Measurements from ENCODE around the gene TDRD1. TPM values are rescaled to one million over a fixed set of nuclear protein-coding genes. Genes with fewer than 3 reads are reported as not detected.

Gene TDRD1
- total RNA-seq, 1 experiment from 2014 or later: not detected

DNA sequence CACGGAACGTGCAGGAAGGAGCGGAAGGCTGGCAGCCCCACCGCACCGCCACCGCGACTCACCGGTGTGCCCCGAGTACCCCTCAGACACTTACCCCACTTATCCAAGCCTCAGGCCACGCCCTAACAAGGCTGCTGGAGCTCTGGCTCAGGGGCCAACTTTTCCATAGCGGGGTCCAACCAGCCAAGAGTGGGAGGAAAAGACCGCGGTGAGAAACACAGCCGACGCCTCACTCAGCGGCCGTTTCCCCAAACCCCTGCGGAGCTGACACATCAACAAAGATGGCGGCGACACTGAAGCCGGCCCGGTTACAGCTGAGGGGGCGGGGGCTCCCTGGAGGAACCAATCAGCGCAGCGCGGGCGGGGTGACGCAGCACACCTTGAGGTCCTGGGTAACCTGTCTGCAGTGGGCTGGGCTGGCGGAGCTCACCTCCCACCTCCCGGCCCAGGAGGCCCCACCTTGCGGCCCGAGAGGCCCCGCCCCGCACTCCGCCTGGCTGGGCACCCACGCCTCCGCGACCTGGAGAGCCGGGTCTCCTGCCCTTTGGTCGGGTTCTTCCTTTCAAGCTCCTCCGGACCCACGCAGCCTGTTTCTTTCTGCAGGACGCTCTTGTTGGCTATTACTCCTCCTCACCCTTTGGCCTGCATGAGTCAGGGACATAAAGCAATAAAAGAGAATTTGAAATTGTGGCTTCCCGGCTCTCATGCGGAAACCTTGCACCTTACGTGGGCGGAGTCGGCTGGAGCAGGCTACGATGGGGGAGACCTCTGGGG, 5.0 kb upstream of the TDRD1 start, which contains the start of gene CCDC186:
CCDC186 (minus strand) TSS at position 283 of the 774 bp plus-strand sequence. CDS start 10,935 bp downstream, outside the sequence.
- DNase-seq (ENCODE audit: low spot score): peak; percentile 93

DNA sequence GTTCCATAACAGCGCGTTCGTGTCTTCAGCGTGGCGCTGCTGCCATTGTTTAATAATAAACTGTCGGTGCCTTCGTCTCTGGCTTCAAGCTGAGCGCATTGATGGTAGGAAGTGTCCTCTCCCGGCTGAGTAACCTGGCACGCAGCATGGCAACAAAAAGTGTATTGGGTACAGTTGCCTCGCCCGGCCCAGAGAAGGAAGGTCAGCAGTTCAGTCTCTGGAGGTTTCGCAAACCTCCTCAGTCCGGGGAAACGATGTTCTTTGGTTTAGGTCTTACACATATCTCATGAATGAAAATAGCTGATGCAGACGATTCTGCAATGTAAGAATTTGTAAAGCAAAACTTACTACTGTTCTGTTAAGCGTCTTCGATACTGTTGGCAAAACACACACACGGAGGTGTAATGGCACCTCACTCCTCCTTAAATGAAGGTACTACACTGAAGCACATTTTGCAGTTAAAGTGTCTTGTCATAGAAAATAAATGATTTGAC, 4.4 kb upstream of the TDRD1 start:
- DNase-seq (ENCODE audit: low spot score): peak; percentile 23

DNA sequence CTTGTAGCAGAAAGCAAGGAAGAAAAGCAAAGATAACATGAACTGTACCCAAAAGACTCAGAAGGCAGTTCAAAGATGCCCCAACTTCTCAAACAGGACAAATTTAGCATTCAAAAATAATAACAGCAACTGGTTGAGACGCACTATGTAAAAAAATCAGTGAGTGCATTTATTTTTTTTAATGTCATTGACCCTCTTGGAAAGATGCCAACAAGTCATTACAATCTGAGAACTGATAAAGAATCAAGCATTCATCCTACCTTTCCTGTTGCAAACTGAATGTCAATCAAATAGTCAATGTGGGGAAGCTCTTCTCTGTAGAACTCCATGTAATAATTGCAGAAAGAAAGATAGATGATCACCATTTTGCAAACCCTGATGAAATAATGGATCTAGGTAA, 3.5 kb upstream of the TDRD1 start:
- no peak for DNase-seq (ENCODE audit: low spot score)

DNA sequence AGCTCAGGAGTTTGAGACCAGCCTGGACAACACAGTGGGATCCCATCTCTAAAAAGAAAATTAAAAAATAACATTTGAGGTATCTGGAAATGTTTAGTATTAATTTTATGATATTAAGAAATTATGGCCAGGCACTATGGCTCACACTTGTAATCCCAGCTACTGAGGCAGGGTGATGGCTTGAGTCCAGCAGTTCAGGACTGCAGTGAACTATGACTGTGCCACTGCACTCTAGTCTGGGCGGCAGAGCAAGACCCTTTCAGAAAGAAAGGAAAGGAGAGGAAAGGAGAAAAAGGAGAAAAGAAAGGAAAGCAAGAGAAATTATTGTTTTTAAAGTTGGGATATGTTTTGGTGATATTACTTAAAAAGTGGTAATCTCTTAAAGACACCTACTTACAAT, 2.6 kb upstream of the TDRD1 start:
- DNase-seq (ENCODE audit: low spot score): no peak

DNA sequence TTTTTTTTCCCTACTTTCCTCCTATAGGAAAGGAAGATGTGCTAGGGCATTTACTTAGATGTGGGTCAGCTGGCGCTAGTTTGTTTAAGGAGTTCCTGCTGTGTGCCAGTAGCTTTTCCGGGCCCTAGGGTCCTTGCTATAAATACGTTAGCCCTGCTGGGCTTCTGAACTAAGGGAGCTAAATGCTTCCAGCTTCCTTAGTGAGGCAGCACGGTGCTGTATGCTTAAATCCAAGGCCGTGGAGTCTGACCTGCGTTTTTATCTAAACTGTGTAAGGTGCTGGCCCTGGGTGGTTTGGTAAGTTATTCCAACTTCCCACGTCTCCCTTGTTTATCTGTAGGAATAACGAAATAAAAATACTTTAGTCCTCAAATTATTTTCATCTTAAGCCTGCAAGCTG, 594 bp downstream of the TDRD1 start:
- DNase-seq (ENCODE audit: low spot score): no peak

DNA sequence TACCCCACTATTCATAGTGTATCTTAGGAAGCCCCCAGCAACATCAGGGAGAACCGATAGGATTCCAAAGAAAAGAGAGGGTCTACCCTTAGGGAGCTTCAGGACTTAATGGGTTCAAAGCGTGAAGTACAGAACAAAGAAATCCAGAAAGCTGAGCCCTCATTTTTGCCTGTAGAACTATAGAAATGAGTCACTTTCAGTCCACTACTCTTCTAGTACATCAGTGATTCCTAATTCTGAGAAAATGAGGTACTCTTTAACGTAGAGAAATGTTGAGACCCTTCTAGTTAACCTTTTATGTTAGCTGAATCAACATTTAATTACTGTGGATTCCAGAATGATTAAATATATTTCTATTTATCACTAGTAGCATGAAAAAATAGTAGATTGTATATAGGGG, 1.8 kb downstream of the TDRD1 start:
- DNase-seq (ENCODE audit: low spot score): no peak

DNA sequence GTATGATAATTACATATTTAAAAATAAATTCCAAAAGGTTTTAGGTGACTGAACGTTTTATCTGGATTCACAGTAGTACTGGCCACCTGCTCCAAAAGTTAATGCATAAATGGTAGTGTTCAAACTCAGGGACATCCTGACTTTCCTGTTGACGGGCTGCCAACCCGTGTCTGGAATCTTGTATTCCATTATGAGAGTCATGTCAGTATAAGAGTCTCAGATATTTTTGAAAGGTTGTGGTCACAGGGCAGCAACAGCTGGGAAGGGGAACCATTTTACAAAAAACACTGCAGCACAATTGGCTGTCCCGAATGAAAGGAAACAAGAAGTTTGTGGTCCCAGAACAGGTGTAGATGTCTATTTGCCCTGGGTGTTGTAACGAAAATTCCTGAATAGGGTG, 2.8 kb downstream of the TDRD1 start:
- no peak for DNase-seq (ENCODE audit: low spot score)

DNA sequence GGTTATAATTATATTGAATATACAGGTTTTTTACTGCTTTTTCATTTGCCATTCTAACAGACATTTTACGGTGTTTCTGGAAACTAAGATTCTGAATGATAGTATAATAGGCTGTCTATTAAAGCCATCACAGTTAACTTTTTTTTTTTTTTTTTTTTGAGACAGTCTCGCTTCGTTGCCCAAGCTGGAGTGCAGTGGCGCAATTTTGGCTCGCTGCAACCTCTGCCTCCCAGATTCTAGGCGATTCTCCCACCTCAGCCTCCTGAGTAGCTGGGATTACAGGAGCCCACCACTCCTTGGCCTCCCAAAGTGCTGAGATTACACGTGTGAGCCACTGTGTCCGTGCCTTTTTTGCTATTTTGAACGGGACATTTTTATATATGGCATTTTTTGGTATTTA, 4.4 kb downstream of the TDRD1 start:
- no peak for DNase-seq (ENCODE audit: low spot score)

DNA sequence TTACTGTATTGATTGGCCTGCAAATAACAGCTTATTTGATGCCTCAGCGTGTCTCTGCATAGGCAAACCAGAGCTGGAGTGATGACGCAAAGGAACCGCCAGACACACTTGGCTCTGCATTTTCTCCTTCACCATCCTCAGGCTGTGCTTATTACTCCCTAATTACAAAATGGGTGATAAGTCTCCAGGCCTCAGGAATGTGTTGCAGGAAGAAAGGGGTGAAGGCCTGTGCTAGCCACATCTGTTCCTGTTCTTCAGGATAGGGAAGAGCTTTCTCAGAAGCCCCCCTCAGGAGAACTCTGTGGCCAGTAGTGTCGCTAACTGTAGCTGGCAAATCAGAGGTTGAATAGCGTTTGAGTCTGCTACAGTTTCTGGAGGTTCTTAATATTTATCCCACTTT, 5.1 kb downstream of the TDRD1 start:
- no peak for DNase-seq (ENCODE audit: low spot score)

DNA sequence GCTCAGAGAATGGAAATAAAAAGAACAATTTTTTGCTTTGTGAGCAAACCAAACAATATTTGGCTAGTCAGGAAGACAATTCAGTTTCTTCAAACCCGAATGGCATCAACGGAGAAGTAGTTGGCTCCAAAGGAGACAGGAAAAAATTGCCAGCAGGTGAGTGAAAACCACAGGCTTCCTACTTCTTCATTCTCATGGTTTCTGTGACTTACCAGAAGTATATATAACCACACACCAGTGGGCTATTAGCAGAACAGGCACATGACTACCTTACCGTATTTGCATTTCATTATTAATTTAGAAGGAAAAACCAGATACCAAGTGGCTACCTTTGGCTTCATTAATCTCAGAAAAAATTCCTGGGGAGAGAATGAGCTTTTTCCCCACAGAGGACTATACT, 8.8 kb downstream of the TDRD1 start:
- DNase-seq (ENCODE audit: low spot score): no peak

DNA sequence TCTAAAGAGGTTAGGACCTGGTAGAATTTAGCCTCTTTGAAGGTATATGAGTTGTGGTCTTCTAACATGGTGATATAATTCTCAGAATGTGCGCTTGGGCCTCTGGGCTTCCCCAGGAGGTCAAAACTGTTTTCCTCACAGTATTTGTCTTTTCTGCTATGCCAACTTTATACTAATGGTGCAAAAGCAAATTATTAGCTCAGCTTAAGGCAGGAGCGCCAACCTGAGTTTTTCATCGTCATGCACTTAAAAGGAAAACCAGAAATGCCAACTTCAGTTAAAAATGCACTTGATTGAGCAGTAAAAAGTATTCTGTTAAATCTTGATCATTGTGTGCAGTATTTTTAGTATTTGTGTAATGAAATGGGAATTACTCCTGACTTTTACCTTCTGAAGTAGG, 9.7 kb downstream of the TDRD1 start:
- no peak for DNase-seq (ENCODE audit: low spot score)

DNA sequence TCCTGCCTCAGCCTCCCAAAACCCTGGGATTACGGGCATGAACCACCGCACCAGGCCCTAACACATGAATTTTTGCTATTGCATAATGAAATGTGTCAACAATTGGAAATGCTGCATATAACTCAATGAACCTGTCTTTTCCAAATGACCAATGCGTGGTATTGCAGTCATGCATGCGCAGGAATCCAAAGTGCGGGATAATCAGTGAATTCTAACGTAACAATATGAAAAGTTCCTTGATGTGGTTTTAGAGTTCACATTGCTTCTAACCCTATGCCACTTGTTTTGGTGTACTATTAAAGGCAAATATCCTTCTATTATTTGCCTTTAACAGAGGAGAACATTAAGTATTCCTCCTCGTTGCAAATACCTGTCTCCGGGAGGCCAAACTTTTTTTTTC, 10.5 kb downstream of the TDRD1 start:
- DNase-seq (ENCODE audit: low spot score): no peak

DNA sequence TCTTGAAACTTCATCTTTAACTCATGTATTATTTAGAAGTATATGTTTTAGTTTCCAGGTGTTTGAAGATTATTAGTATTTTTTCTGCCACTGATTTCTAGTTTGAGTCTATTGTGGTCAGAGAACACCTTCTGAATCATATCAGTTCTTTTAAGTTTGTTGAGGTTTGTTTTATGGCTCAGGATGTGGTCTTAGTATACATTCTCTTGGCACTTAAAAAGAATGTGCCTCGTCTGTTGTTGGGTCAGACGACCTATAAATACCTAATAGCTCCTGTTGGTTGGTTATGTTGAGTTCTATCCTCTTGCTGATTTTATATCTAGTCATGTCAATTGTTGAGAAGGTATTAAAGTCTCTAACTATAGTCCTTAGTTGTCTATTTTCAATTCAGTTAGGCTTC, 15.9 kb downstream of the TDRD1 start:
- no peak for DNase-seq (ENCODE audit: low spot score)

DNA sequence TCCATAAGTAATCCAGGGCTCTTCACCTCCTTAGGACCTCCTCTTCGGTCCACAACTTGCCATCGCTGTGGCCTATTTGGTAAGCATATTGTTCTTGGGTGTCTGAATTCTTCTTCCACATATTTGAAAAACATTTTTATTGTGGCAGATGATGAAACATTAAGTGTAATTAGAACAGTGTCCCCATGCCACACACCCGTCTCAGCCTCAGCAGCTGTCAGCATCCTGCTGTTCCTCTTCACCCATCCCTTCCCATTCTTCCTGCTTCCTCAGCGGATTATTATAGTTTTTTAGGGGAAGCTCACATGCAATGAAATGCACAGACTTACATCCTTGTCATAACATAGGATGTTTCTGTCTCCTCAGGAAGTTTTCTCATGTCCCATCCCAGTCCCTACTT, 20.1 kb downstream of the TDRD1 start:
- DNase-seq (ENCODE audit: low spot score): no peak

DNA sequence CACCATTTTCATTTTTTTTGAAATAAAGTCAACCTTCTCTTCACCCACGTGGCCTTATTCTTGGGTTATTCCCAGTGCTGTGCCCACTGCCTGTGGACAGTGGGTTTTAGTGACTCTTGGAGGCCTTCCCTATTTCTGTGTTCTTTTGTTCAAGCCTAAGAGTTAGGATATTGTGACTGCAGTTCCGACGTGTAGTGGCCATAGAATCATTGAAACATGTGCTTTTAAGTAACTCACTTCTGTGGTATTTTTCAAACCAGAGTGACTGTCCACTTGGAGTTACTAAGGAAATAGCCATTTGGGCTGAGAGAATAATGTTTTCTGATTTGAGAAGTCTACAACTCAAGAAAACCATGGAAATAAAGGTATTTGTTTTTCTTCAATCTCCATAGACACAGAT, 23.7 kb downstream of the TDRD1 start:
- DNase-seq (ENCODE audit: low spot score): no peak

DNA sequence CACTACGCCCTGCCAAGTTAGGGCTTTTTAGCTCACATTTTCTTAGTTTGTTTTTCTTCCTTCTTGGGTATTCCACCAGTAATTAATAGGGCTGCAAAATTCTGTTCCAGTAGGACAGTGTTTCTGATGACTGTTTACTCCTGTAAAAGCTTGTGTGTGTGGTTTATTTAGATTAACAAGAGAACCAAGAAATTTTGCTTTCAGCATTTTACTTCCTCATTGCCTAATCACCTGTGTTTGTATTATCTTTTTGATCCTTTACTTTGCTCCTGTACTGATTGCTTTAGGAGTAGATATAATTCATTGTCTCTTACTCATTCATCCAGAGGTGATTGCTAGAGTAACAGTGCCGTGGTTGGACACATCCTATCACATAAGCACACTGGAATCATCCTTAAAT, 27.7 kb downstream of the TDRD1 start:
- no peak for DNase-seq (ENCODE audit: low spot score)

DNA sequence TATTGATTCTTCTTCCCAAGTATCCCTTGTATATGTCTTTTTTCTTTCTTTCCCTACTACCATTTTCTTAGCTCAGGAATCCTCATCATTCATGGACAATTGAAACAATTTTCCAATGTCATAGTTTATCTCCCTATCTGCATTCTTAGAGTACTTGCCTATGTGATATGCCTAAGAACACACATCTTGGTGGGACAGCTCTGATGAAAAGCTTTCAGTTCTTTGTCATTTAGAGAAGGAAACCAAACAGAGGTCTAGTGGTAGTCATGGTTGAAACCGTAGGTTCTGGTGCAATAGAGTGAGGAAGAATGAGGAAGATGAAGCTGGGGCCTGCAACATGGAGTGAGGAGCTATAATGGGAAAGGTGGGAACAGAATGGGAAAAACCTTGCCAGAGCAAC, 28.2 kb downstream of the TDRD1 start:
- no peak for DNase-seq (ENCODE audit: low spot score)

DNA sequence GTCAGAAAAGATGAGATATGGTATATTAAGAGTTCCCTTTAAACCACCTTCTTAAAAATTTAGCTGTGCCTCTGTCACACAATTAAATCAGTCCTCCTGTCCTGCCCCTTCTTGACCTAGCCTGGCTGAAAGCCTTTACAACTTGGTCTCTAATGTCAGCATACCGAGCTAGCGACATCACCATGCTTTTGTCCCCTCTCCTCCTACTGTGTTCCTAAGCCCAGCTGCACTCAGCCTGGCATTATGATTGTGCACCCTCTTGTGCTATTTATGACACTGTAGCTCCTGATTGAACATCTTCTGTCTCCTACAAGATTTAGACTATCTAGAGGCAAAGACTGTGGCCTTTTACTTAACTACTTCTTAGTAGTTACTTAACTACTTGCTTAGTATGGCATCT, 29.2 kb downstream of the TDRD1 start:
- DNase-seq (ENCODE audit: low spot score): no peak

DNA sequence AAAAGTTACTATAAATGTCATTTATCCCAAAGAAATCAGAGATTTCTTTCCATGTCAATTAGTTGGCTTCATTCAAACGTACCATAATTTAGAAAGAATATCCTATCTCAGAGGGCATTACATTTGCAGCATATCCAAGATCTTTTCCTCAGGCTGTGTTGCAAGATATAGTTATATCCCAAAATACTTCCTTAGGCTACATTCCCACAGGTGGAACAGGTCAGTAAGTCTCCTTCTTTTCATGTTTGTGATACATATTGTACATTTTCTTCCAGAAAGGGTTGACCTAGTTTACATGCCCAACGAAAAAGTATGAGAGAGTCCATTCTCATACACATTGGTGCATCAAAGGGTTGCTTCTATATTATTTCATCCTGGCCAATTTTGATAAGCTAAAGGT, 33.0 kb downstream of the TDRD1 start:
- DNase-seq (ENCODE audit: low spot score): no peak

DNA sequence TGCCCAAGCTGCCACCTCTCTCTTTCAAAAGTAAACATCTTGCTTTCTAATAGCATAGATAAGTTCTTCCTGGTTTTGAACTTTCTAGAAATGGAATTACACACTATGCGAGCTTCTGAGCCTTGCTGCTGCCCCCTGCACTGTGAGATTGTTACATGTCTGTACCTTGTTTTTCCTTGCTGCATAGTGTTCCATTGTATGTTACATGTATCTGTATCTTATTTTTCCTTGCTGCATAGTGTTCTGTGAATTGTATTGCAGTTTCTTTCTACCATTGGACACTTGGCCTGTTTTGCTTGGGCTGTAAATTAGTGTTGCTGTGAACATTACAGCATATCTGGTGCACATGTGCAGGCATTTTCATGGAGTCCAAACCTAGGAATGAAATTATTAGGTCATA, 35.9 kb downstream of the TDRD1 start:
- DNase-seq (ENCODE audit: low spot score): no peak

DNA sequence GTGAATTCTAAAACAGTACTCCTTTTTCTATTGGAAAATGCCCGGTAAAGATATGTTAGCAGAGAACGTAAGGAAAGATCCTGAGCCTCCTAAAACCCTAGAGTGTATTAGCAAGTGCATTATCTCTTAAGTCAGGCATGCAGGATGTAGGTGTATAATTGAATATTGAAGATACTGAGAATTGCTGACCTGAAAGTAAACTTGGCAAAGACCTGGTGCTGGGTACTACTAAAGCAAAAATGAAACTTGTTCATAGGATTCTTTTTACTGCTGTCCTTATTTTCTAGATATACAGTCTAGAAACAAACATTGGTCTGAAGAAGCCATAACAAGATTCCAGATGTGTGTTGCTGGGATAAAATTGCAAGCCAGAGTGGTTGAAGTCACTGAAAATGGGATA, 41.1 kb downstream of the TDRD1 start:
- DNase-seq (ENCODE audit: low spot score): no peak

DNA sequence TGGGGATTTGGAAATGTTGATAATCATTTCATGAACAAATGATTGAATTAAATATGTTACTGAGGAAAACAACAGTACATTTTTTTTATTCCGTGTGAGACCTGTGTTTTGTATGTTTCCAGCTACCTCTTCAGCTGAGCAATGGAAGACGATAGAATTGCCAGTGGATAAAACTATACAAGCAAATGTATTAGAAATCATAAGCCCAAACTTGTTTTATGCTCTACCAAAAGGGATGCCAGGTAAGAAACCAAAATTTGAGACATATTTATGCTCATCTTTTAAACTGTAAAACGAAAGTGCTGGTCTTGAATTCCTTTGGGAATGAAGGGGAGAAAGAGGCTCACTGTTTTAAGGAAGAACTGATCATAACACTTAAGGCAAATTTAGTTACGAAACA, 42.1 kb downstream of the TDRD1 start:
- no peak for DNase-seq (ENCODE audit: low spot score)

DNA sequence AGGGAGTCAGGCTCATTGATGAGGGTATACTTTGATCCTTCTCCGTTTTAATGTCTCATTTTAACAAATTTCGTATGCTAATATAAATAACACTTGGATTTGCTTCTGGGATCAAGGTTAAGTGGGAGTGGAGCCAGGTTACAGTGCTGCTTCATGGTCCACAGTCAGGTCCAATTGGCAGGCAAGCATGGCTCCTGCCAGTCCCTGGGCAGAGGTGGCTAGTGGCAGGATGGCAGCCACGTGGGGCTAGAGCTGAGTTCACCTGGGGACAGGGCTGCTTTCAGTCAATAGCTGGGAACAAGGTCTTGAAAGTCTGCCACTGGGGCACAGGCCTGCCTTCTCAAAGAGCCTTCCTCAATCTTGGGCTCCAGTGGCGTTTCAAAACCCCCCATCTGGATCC, 43.9 kb downstream of the TDRD1 start:
- DNase-seq (ENCODE audit: low spot score): no peak

DNA sequence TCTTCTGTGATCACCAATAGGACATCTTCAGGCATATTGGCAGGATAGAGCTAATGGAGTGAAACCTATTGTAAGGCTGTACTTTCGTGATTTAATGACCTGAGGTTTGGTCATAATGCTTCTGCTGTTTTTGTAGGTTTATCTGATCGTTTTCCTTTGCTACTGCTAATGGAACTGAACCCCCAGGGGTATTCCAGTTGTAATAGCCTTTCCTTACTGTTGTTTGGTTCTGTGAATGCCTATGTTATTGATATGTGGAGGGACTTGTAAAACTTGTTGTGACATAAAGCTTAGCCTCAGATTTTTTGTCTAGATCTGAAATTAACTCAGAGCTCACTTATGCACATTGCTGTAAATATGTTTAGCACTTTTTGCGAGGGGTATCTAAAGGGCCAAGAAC, 49.0 kb downstream of the TDRD1 start:
- no peak for DNase-seq (ENCODE audit: low spot score)

All from H4 (cell line).